PC-3 (cell line): ENCODE data around the gene DOCK4.

Experiments used
- EZH2 ChIP-seq: fragments of 300-600 bp; sonication (generic); IDR thresholded peaks from one replicate; pipeline ENCODE4 v1.6.1; 2017; ENCODE audit warnings: antibody characterized with exemption, mild to moderate bottlenecking, low read length; ENCODE audit not compliant: unreplicated experiment
- TF ChIP-seq, protein P1 (sequence below): fragments of 300-600 bp; sonication (generic); conservative IDR thresholded peaks from 2 replicates; pipeline ENCODE4 v1.5.1; 2017; ENCODE audit warnings: antibody characterized with exemption, low read depth, mild to moderate bottlenecking, low read length

GRCh38 chr7:112220877-112221434 lies 14.8 kb upstream of the DOCK4 start:
- TF ChIP-seq, protein P1, sequence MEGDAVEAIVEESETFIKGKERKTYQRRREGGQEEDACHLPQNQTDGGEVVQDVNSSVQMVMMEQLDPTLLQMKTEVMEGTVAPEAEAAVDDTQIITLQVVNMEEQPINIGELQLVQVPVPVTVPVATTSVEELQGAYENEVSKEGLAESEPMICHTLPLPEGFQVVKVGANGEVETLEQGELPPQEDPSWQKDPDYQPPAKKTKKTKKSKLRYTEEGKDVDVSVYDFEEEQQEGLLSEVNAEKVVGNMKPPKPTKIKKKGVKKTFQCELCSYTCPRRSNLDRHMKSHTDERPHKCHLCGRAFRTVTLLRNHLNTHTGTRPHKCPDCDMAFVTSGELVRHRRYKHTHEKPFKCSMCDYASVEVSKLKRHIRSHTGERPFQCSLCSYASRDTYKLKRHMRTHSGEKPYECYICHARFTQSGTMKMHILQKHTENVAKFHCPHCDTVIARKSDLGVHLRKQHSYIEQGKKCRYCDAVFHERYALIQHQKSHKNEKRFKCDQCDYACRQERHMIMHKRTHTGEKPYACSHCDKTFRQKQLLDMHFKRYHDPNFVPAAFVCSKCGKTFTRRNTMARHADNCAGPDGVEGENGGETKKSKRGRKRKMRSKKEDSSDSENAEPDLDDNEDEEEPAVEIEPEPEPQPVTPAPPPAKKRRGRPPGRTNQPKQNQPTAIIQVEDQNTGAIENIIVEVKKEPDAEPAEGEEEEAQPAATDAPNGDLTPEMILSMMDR: no peak
- no peak for TF ChIP-seq EZH2
